Fibroblast of lung (primary cell): ENCODE results near the gene MACF1. TPM values are rescaled to one million over a fixed set of nuclear protein-coding genes. Genes with fewer than 3 reads are reported as not detected.
A peak's percentile ranks its signal among the peaks of the same experiment; 100 is the strongest.

ENCODE experiments used
- DNase-seq, 2 donors: peaks; one replicate each; pipeline versions ENCODE4 v3.0.0 to v3.0.0-alpha.2; 2010; ENCODE audit warnings: low read depth in 2 of 2
- H2AFZ ChIP-seq: 2 replicates; pipeline ENCODE4 v1.5.1; 2012; ENCODE audit warnings: low read length, control low read depth, inconsistent platforms
- H3K27ac ChIP-seq: 2 replicates; pipeline ENCODE4 v1.5.1; 2011; ENCODE audit warnings: low read length, control low read depth; ENCODE audit not compliant: insufficient read depth
- H3K27me3 ChIP-seq: 2 replicates; pipeline ENCODE4 v1.5.1; 2011; ENCODE audit warnings: mild to moderate bottlenecking, low read length; ENCODE audit not compliant: control insufficient read depth, insufficient read depth
- H3K36me3 ChIP-seq: 2 replicates; pipeline ENCODE4 v1.5.1; 2011; ENCODE audit warnings: low read length; ENCODE audit not compliant: control insufficient read depth, insufficient read depth
- H3K4me1 ChIP-seq: 2 replicates; pipeline ENCODE4 v1.5.1; 2011; ENCODE audit warnings: low read length; ENCODE audit not compliant: control insufficient read depth, insufficient read depth; ENCODE audit errors: extremely low read depth
- H3K4me2 ChIP-seq: 2 replicates; pipeline ENCODE4 v1.5.1; 2011; ENCODE audit warnings: low read length, control low read depth; ENCODE audit not compliant: insufficient read depth; ENCODE audit errors: extremely low read depth
- H3K4me3 ChIP-seq, 4 experiments: fragments of 200-600 bp in 1 of 4; sonication (generic) in 1 of 4; replicated peaks in 1 of 4; 2 replicates each; pipeline ENCODE4 v1.5.1; 2011 to 2016; ENCODE audit warnings: low read length in 4 of 4, low read depth in 3 of 4, mild to moderate bottlenecking in 3 of 4, control low read depth in 2 of 4, inconsistent platforms in 1 of 4, mixed read lengths in 1 of 4; ENCODE audit not compliant: insufficient read depth in 1 of 4; ENCODE audit errors: control extremely low read depth in 1 of 4
- H3K79me2 ChIP-seq: 2 replicates; pipeline ENCODE4 v1.5.1; 2012; ENCODE audit warnings: mild to moderate bottlenecking, low read length, inconsistent platforms; ENCODE audit not compliant: control insufficient read depth, insufficient read depth
- H3K9ac ChIP-seq: 2 replicates; pipeline ENCODE4 v1.5.1; 2011; ENCODE audit warnings: mild to moderate bottlenecking, low read length, control low read depth; ENCODE audit not compliant: insufficient read depth
- H3K9me3 ChIP-seq: 2 replicates; pipeline ENCODE4 v1.5.1; 2012; ENCODE audit warnings: low read depth, low read length; ENCODE audit not compliant: control insufficient read depth, insufficient read depth
- H4K20me1 ChIP-seq: 2 replicates; pipeline ENCODE4 v1.5.1; 2011; ENCODE audit warnings: low read length; ENCODE audit not compliant: control insufficient read depth, insufficient read depth; ENCODE audit errors: extremely low read depth
- CTCF ChIP-seq, 2 donors: IDR thresholded peaks in 1 of 2; conservative IDR thresholded peaks in 1 of 2; 1 replicate in 1 of 2; 2 replicates in 1 of 2; pipeline ENCODE4 v1.5.1; 2011 to 2012; ENCODE audit warnings: low read length in 2 of 2, control low read depth in 1 of 2, inconsistent platforms in 1 of 2, low read depth in 1 of 2, mild to moderate bottlenecking in 1 of 2
- EZH2 ChIP-seq: IDR thresholded peaks from 2 replicates; pipeline ENCODE4 v1.5.1; 2012; ENCODE audit warnings: low read length, control low read depth, mild to moderate bottlenecking; ENCODE audit errors: missing control alignments
- polyA plus RNA-seq, 2 donors: library from polyadenylated mRNA; depleted of rRNA in 1 of 2; stranded (reverse) in 1 of 2; unstranded in 1 of 2; fragments of >200 nt; gene quantifications; 2 replicates each; pipeline ENCODE4 v1.2.1, GENCODE V29; 2011 to 2012; ENCODE audit warnings: missing spikeins in 1 of 2
- total RNA-seq: library from RNA; depleted of rRNA; stranded (reverse); fragments of >200 nt; gene quantifications from 2 replicates; pipeline ENCODE4 v1.2.1, GENCODE V29; 2014

Gene MACF1
- total and polyA plus RNA-seq, 2 donors (not counting 1 experiment from before 2014, with no cell fraction given) = 178 to 414 TPM

DNA sequence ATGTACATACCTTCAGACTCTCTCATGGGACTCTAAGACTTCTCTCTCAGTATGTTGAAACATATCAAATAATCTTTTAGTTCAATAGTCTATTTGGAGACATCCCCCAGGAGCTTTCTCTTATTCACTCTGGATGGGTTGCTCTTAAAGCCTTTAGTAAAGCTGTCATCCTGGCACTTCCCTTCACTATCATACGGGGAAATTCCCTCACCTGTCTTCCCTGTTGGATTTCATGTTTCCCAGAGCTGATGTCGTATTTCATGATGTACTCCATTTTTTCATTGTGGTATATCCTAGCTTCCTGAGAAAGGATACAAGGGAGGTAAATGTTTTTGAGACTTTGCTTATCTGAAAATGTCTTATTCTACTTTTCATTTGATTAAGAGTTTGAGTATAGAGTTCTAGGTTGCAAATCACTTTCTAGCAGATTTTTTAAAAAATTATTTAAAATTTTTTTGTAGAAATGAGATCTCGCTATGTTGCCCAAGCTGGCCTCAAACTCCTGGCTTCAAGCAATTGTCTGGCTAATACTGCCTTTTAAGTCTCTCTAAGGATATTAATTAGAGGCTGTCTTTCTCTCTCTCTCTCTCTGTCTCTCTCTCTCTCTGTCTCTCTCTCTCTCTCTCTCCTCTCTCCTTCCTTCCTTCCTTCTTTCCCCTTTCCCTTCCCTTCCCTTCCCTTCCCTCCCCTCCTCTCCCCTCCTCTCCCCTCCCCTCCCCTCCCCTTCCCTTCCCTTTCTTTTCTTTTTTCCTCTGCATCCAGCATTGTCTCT, 17.0 kb upstream of the MACF1 start:
- Histone ChIP-seq H3K9ac (no peak overlapping the region), H3K79me2 (peaks cover 69% of the 10 kb centered on the region), H3K4me1 (peaks cover 32% of the 10 kb centered on the region), H3K4me2 (no peak overlapping the region), H3K27ac (no peak overlapping the region), H3K4me3 (no peak overlapping the region), H3K36me3 (no peaks in the 10 kb centered on the region), H3K9me3 (no peaks in the 10 kb centered on the region), H2AFZ (no peak overlapping the region), H3K27me3 (no peaks in the 10 kb centered on the region), H4K20me1 (no peaks in the 10 kb centered on the region)
- no peak for DNase-seq
- TF ChIP-seq EZH2 = no peak
- no peak for TF ChIP-seq CTCF (conservative IDR thresholded peaks at IDR 0.05 in 1 of 2, IDR thresholded peaks at IDR 0.05 in 1 of 2; ENCODE audit: low read depth in 1 of 2, low read length in 2 of 2)

DNA sequence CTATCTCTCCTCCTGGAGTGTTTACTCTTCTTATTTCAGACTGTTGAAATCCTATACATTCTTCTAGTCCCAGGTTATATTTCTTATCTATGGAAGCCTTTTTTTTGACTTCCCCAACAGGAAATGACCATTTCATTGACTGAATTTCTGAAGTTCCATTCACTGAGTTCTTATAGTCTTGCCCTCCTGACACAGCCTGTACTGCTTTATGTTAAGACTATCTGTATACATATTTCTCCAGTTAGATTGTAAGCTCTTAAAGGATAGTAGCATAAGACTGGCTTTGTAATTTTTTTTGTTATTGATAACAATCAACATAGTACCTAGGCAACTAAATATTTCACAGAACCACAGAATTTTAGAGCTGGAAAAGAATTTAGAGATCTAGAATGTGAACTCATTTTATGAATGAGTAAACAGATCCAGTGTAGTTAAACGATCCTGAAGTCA, 14.9 kb upstream of the MACF1 start:
- peaks cover 33% of the 10 kb centered on the region for H3K4me1 ChIP-seq

DNA sequence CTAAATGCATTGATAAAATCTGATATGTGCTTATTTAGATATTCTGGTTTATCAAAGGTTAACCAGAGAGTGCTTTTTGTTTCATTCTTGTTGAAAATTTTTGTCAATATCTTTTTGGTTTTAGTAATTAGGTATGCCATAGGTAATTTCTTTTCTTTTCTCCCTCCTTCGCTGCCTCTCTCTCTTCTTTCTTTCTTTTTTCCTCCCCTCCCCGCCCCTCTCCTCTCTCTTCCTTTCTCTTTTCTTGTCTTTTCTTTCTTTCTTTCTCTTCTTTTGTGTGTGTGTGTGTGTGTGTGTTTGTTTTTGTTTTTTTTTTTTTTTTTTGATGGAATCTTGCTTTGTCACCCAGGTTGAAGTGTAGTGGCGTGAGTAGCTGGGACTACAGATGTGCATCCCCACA, 14.4 kb upstream of the MACF1 start:
- H3K27ac ChIP-seq = peak overlapping the region; percentile 56
- no peaks in the 10 kb centered on the region for H3K36me3 ChIP-seq
- H3K9me3 ChIP-seq = no peaks in the 10 kb centered on the region
- H3K4me3 ChIP-seq = no peak overlapping the region
- no peak overlapping the region for H3K9ac ChIP-seq
- no peaks in the 10 kb centered on the region for H4K20me1 ChIP-seq
- no peak overlapping the region for H2AFZ ChIP-seq
- H3K4me2 ChIP-seq = no peak overlapping the region
- no peak for DNase-seq
- H3K4me1 ChIP-seq = peaks cover 35% of the 10 kb centered on the region
- H3K79me2 ChIP-seq = peaks cover 64% of the 10 kb centered on the region
- no peak for TF ChIP-seq EZH2
- TF ChIP-seq CTCF (conservative IDR thresholded peaks at IDR 0.05 in 1 of 2, IDR thresholded peaks at IDR 0.05 in 1 of 2; ENCODE audit: low read depth in 1 of 2, low read length in 2 of 2) = no peak
- H3K27me3 ChIP-seq = no peaks in the 10 kb centered on the region

More for the DNA sequence above, 14.9 kb upstream of the MACF1 start:
- Histone ChIP-seq H3K79me2 (peaks cover 66% of the 10 kb centered on the region), H3K9ac (no peak overlapping the region), H3K4me3 (no peak overlapping the region), H3K9me3 (no peaks in the 10 kb centered on the region), H3K36me3 (no peaks in the 10 kb centered on the region), H3K27ac (peak overlapping the region; percentile 56), H4K20me1 (no peaks in the 10 kb centered on the region), H3K27me3 (no peaks in the 10 kb centered on the region), H2AFZ (no peak overlapping the region), H3K4me2 (no peak overlapping the region)
- peak; percentile 29 to 82 for DNase-seq
- TF ChIP-seq CTCF (conservative IDR thresholded peaks at IDR 0.05 in 1 of 2, IDR thresholded peaks at IDR 0.05 in 1 of 2; ENCODE audit: low read depth in 1 of 2, low read length in 2 of 2) (no peak), EZH2 (no peak)
